Retinal pigment epithelial cell (primary cell): ENCODE data around the gene ERI3.

ENCODE experiments used
- DNase-seq: peaks from one replicate; pipeline ENCODE4 v3.0.0-alpha.2; 2010; ENCODE audit warnings: low read depth
- H3K4me3 ChIP-seq: 2 replicates; pipeline ENCODE4 v1.5.1; 2011; ENCODE audit warnings: mild to moderate bottlenecking, low read length, control low read depth, moderate library complexity
- TF ChIP-seq, protein P1 (sequence below): conservative IDR thresholded peaks from 2 replicates; pipeline ENCODE4 v1.5.1; 2011; ENCODE audit warnings: low read depth, low read length, control low read depth, inconsistent platforms

Gene ERI3

DNA sequence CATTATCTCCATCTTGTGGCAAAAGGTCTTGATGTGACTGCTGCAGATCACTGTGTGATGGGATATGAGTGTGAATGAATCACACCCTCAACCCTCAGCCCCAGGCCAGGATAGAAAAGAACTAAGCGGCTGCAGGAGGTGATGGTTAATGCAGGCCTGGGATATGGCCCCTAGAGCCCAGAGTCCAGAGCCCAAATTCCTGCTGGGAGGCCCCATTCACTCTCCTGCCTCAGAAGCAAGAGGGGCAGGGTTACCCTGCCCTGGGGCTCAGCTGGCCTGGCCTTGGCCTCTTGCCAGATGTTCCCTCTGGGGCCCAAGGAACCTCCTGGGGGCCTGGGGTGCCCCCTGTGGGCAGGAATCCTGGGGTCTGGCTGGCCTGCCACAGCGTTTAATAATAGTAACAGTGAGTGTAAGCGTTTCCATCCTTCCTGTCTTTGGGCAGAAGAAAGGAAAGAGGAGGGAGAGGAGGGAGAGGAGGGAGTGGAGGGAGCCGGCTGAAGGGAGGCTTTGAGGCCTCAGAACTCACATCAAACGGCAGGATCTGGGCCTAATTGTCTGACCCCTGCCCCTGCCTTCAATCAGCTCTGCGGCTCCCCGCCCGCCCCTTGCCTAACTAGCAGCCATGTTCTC, 115.6 kb downstream of the ERI3 start:
- TF ChIP-seq, protein P1, sequence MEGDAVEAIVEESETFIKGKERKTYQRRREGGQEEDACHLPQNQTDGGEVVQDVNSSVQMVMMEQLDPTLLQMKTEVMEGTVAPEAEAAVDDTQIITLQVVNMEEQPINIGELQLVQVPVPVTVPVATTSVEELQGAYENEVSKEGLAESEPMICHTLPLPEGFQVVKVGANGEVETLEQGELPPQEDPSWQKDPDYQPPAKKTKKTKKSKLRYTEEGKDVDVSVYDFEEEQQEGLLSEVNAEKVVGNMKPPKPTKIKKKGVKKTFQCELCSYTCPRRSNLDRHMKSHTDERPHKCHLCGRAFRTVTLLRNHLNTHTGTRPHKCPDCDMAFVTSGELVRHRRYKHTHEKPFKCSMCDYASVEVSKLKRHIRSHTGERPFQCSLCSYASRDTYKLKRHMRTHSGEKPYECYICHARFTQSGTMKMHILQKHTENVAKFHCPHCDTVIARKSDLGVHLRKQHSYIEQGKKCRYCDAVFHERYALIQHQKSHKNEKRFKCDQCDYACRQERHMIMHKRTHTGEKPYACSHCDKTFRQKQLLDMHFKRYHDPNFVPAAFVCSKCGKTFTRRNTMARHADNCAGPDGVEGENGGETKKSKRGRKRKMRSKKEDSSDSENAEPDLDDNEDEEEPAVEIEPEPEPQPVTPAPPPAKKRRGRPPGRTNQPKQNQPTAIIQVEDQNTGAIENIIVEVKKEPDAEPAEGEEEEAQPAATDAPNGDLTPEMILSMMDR: peak; percentile 41
- H3K4me3 ChIP-seq: no peak overlapping the region
- DNase-seq: no peak

DNA sequence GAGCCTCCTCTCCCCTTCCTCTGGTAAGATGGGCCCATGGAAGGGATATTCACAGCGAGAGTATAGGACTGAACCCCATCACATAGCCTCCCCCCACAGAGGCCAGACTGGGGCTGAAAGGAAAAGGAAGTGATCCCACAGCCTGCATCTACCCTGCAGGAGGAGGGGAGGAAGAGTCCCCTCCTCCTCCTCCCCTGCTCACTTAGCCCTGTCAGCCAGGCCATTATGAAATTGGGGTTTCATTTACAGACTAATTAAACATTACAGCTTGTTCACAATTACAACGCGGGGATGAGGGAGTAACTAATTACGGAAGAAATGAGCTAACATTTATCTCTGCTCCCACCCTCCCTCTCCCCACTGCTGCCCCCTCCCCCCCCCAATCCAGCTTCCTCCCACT, 116.4 kb downstream of the ERI3 start:
- H3K4me3 ChIP-seq: no peak overlapping the region
- TF ChIP-seq, protein P1: no peak
- no peak for DNase-seq

DNA sequence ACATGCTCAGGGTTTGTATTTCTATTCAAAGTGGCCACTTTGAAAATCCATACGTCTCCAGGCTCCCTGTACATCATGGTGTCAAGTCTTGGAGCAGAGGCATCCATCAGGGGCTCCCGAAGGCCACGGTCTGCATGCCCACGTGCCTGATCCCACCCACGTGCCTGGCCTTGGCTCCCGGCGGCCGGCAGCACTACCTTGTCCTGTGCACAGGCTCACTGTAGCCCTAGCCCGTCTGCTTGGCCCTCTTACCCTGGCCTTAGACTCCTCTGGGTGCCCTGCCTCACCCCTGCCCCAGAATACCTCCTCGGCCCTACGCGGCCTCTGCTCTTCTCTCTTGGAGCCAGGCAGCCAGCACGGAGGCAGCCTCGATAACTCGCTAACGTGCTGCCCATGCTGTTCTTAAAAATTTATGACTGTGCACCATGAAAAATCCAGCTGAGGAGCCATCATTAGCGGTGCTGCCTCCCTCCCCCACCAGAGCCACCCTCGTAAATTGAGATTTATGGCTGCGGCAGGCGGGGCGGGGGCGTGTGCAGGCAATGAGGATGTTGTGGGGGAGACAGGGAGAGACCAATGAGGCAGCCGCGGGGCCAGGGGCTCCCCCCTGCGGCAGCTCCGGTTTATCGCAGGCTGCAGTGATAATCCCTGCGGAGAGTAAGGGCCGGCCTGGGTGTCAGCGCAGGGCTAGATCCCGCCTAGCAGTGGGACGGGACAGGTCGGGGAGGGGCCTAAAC, 117.2 kb downstream of the ERI3 start:
- DNase-seq: no peak
- TF ChIP-seq, protein P1: peak; percentile 82
- no peak overlapping the region for H3K4me3 ChIP-seq

DNA sequence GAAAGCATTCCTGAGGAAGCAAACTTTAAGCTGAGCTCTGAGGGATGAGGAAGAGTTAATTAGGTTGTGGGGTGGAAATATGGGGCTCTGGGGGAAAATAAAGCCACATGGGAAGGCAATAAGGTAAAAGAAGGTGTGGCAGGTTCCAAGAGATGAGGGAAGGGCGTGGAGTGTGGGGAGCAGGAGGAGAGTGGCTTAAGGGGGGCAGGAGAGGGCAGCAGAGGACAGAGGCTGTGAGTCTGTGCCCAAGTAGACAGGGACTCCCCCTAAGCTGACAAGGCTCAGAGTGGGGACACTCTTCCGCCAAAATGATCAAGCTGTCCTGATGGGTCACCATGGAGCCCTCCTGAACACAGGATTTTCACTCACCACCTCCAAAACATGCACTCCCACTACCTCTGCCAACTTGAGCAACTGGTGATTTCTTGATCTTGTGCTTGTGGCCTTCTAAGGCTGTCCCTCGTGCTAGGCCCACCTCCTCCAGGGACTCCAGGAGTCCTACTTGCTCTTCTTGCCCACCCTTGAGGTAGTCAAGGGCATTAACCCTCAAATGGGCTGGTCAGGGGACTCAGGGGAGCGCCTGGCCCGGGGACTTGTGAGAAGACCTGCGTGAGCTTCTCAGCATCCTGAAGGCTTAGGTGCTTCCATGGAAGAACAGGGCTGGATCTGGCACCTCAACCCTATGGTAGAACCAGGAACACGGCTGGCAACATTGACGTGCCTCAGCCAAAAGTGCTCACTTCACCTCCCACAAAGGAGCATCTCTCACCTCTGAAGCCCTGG, 118.4 kb downstream of the ERI3 start:
- H3K4me3 ChIP-seq: no peak overlapping the region
- no peak for DNase-seq
- TF ChIP-seq, protein P1: no peak

DNA sequence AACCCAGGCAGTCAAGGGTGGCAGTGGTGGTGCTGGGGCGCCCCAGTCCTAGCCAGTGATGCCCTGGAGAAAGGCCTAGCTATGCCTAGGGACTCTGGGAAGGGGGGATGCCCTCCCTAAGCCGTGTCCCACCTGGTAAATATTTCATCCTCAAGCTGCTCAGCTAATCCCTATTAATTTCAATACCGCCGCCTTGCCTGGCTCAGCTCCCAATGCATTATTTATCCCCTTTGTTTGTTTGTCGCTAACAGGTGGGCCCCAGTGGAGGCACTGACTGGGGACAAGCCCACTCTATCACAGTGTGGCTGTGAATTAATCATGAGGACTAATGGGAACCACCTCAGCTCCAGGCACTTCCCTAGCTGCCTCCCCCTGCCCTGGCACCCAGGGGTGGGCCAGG, 119.2 kb downstream of the ERI3 start:
- TF ChIP-seq, protein P1: no peak
- no peak overlapping the region for H3K4me3 ChIP-seq
- no peak for DNase-seq

DNA sequence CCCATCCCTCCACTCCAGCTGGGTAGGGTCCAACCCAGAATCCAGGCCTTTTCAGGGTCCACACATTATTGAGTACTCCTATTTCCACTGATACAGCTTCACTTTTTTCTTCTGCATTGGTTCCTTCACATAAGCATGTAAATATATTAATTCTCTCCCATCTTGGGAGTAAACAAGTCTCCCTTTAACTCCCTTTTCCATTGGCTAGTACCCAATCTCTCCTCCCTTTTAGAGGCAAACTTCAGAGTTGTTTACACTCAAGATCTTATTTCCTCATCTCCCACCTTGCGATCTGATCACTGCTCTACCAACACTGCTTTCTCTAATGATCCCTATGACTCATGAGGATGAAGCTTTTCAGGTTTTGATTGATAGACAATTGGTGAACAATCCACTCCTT, 121.5 kb downstream of the ERI3 start:
- DNase-seq: no peak
- no peak overlapping the region for H3K4me3 ChIP-seq
- TF ChIP-seq, protein P1: no peak
